GM21737 (cell line): ENCODE results near the gene KSR2.

Source experiments
- ATAC-seq: cut with Tn5 transposase; IDR thresholded peaks from one replicate; pipeline ENCODE4 v1.9.1; 2021; ENCODE audit warnings: mild to moderate bottlenecking, moderate library complexity; ENCODE audit not compliant: unreplicated experiment

KSR2 gene

GRCh38 chr12:117968151-117968789 is 520 bp downstream of the KSR2 start:
- ATAC-seq = no peak

GRCh38 chr12:117967512-117967911 is 1.3 kb downstream of the KSR2 start:
- no peak for ATAC-seq

DNA sequence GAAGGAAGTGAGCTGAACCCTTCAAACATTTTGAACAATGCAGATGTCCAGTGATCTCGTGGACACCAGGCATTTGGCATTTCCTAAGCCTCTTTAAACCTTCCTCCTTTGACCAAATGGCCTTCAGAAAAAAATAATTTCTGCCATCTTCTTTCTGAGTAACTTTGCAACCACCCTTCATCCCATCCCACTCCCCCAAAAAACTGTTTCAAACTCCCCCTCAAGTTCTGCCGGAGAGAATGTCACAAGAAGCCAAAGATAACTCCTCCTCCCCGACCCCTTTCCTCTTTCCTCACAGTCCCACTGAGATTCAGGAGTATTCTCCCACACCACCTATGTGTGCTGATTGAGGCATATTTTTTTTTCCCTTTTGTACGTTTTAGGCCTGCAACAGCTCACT is 1.7 kb downstream of the KSR2 start:
- no peak for ATAC-seq

DNA sequence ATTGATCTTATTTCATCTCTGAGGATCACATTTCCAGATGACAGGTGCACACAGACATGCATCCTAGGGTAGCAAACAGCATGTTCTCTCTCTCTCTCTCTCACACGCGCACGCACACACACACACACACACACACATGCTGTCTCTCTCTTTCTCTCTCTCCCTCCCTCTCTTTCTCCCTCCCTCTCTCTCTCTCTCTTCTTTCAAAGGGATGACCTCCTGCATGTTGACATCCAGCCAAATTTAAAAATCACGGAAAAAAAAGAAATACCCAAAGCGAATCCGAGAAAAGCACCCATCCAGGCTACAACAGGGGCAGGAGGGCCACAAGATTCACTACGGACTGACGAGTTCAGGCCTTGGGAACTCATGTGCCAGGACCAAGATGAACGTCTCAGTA is 2.3 kb downstream of the KSR2 start:
- ATAC-seq = no peak

GRCh38 chr12:117963836-117964235 is 5.0 kb downstream of the KSR2 start:
- no peak for ATAC-seq

- ATAC-seq = no peak
Observed at GRCh38 chr12:117936722-117937484, 31.9 kb downstream of the KSR2 start.

- ATAC-seq = no peak
Observed at GRCh38 chr12:117933545-117933944, 35.2 kb downstream of the KSR2 start.

GRCh38 chr12:117926391-117926899 is 42.3 kb downstream of the KSR2 start:
- no peak for ATAC-seq

- ATAC-seq = no peak
Observed at GRCh38 chr12:117921929-117922777, 46.6 kb downstream of the KSR2 start.

DNA sequence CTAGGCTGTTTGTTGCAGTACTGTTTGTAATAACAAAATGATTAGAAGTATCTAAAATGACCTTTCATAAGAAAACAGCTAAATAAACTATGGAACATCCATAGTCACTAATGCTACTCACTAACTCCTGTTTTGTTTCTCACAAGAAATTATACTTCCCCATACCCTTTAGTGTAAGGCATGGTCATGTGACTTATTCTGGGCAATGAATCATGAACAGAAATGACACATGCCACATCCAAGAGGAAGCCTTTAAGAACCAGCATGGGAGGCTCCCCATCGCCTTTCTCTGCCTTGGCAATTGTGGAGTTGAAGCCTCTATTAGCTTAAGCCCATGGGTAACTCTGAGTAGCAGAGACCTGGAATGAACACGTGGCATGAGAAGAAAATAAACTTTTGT is 49.3 kb downstream of the KSR2 start:
- ATAC-seq = no peak

DNA sequence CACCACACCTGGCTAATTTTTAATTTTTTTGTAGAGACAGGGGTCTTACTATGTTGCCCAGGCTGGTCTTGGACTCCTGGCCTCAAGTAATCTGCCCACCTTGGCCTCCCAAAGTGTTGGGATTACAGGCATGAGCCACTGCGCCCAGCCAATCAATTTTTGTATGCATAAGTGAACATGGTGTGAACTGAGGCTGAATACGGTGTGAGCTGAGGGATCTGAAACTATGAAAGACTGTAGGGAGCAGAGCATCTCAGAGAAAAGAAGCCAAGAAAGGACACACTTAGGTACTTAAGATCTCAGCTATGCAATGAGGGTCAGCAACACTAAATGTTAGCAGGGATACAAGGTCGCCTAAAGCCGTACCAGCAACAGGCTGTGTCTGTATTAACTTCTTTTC is 54.1 kb downstream of the KSR2 start:
- ATAC-seq = no peak

DNA sequence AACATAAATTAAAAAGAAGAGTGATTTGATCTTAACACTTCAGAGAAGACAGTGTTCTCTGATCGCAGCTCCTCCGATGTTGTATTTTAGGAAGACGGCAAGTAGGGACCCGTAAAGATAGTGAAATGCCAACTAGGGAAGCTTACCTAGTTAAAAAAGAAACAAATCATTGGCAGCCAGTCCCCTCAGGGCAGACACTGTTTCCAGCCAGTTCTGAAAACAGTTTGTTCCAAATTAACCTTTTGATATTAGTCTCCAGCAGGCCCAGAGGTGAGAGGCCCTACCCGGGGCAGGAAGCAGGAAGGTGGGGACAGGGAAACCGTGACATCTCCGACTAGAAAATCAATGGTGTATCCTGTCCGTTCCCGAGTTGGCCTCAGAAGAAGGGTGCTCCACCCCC is 56.0 kb downstream of the KSR2 start:
- ATAC-seq = no peak

DNA sequence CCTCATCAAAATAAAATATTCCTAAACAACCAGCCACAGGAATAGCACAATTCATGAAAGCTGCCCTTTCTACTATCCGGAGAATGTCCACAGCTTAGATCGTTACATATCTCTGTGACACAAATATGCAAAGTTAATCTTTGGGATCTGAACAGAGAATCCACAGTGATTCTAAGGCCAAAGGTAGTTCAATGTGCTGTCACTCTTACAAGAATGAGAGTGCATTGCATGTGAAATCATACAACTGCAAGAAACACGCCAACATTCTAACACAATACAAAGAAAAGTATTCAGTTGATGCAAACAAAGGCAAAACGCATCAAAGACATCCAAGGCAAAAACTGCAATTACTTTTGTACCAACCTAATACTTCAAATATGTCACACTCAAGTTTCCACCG is 60.4 kb downstream of the KSR2 start:
- ATAC-seq = no peak

- no peak for ATAC-seq
Observed at GRCh38 chr12:117907108-117907689, 61.6 kb downstream of the KSR2 start.

- ATAC-seq = no peak
Observed at GRCh38 chr12:117904051-117904450, 64.7 kb downstream of the KSR2 start.

GRCh38 chr12:117903110-117903840 is 65.5 kb downstream of the KSR2 start:
- no peak for ATAC-seq

DNA sequence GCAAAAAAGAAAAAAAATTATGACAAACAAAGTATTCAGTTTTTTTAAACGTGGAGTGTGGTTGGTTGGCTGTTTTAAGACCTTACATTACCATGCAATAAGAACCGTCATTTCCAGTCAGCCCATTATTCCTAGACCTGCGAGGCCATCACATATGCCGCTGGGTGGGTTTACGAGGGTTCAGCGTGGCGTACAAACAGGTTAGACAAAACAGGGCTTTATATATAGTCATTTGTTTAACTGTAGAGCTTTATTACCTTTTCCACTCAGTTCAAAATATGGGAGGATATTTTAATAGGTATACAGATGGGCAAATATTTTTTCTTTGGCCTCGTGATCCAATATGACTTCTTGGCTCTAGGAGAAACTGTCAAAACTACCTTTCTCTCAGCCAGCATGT is 67.2 kb downstream of the KSR2 start:
- no peak for ATAC-seq

GRCh38 chr12:117900561-117900960 is 68.2 kb downstream of the KSR2 start:
- no peak for ATAC-seq

DNA sequence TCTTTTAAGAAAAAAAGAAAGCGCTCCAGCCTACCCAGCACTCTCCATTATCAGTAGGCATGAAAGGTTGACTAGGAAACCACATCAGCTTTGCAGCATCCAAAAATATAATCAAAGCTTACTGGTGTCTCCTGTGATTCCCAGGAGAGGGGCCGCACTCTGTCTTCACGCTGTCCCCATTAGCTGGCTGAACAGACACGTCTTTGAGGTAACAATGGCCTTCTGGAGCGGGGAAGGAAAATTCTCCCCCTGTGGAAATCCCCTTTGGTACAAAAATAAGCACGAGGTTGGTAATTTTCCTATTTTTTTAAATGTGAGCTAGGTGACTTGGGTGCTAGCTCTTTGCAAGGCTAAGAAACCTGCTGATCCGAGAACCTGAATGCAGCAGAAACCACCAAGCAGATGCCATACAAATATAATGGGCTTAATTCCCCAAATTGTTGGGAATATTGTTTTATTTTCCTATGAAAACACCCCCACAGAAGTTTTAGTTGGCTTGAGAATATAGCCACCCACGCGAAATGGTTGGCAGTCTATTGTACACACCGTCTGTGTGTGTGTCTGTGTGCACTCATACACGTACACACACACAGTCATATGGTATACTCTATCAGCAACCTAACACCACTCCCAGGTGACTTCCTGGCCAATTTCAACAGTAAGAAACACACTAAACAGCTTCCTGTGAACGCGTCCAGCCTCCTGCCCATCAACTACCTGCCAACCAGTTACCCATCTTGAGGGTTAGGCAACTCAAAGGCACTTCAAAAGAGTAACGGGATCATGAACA is 71.2 kb downstream of the KSR2 start:
- ATAC-seq = no peak

DNA sequence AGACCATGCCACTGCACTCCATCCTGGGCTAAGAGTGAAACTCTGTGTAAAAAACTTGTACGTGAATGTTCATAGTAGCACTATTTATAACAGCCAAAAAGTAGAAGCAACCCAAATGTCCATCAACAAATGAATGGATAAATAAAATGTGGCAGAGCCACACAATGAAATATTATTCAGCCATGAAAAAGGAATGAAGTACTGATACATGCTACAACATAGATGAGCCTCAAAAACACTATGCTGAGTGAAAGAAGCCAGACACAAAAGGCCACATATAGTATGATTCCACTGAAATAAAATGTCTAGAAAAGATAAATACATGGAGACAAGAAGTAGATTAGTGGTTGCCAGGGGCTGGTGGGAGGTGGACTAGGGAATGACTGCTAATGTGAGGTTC is 72.8 kb downstream of the KSR2 start:
- ATAC-seq = no peak
